T-helper 9 cell (primary cell): ENCODE measurements around the gene ARRDC2.

ENCODE experiments used
- DNase-seq: peaks from one replicate; pipeline ENCODE4 v3.0.0-alpha.2; 2020

The ARRDC2 gene

DNA sequence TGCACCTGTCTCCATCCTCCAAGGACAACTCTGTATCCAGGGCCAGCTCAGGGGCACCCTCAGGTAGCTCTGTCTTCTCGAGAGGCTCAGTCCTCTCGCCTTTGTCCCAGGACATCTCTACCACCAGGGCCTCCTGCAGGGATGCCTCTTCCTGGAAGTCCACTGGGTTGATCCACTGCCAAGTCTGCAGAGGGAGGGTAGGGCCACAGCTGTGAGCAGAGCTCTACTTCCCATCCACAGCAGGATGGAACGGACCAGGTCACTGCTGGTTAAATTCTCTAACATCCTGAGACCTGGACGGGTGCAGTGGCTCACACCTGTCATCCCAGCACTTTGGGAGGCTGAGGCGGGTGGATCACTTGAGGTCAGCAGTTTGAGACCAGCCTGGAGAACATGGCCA is 51.9 kb downstream of the ARRDC2 start:
- no peak for DNase-seq

DNA sequence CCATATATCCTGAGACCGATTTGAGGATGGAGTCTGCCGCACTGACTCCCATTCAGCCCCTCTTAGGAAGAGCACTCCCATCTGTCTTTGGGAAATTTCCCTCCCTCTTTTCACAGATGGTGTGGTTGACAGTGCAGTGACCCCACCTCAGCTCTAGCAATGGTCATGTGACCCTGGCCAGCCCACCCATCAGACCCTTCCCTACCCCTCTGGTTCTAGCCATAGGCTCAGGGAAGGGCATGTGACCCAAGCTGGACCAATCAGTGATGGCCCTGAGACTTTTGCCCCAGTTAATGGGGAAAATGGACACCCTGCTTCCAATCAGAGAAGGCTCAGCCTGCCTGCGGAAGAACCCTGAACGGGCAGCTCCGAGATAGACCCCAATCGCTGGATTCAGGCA is 52.5 kb downstream of the ARRDC2 start:
- no peak for DNase-seq

DNA sequence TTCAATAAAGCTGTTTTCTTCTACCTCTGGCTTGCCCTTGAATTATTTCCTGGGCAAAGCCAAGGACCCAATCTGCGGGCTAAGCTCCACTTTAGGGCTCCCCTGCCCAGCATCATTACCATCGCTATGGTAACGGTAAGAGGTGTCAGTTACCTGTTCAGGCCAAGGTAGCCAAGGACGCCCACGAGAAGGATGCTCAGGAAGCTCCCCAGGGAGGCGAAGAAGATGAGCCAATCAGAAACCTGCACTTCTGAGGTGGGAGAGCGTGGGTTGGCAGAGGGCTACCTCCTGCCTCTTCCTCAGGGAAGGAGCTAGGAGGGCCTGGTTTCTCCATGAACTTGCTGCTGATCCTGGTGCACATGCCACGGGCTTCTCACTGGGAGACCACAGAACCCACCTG is 54.1 kb downstream of the ARRDC2 start:
- no peak for DNase-seq

DNA sequence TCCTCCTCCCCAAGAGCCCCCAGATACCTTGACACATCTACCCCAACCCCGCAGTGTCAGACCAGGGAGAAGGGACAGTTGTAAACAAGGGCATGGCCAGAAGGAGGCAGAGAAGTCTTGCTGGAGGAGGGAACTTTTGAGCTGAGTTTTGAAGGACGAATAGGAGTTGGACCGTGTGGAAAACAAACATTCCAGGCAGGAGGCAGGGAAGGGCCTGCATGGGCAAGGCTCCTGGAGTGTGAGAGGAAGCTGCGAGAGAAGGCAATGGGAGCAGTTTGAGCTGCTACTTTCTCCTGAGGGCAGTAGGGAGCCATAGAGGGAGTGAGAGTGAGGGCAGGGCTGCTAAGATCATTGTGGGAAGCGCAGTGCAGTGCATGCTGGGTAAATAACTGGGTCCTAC is 55.5 kb downstream of the ARRDC2 start:
- DNase-seq: no peak
